HG03159 (cell line): ENCODE data around the gene LECT2.

ENCODE experiments used
- ATAC-seq: cut with Tn5 transposase; IDR thresholded peaks from one replicate; pipeline ENCODE4 v1.9.1; 2021; ENCODE audit warnings: mild to moderate bottlenecking, moderate library complexity; ENCODE audit not compliant: unreplicated experiment

Gene LECT2

GRCh38 chr5:135941711-135942110 is 13.1 kb downstream of the LECT2 start:
- ATAC-seq: no peak

GRCh38 chr5:135937245-135937911 is 17.4 kb downstream of the LECT2 start:
- no peak for ATAC-seq

- ATAC-seq: no peak
These were observed 19.8 kb downstream of the LECT2 start for GRCh38 chr5:135934939-135935338.

GRCh38 chr5:135930949-135931295 is 23.9 kb downstream of the LECT2 start:
- ATAC-seq: no peak

GRCh38 chr5:135930029-135930948 is 24.5 kb downstream of the LECT2 start:
- no peak for ATAC-seq

- no peak for ATAC-seq
These were observed 33.4 kb downstream of the LECT2 start for GRCh38 chr5:135921388-135921787.

GRCh38 chr5:135920199-135920598 is 34.6 kb downstream of the LECT2 start:
- no peak for ATAC-seq

- no peak for ATAC-seq
These were observed 38.0 kb downstream of the LECT2 start for GRCh38 chr5:135916638-135917263.

GRCh38 chr5:135915466-135916001 is 39.2 kb downstream of the LECT2 start:
- no peak for ATAC-seq

- no peak for ATAC-seq
These were observed 40.8 kb downstream of the LECT2 start for GRCh38 chr5:135913713-135914626.

GRCh38 chr5:135905144-135905543 is 49.6 kb downstream of the LECT2 start:
- ATAC-seq: no peak

GRCh38 chr5:135901633-135902032 is 53.1 kb downstream of the LECT2 start:
- ATAC-seq: no peak

- ATAC-seq: no peak
These were observed 54.5 kb downstream of the LECT2 start for GRCh38 chr5:135900276-135900675.

- ATAC-seq: no peak
These were observed 56.1 kb downstream of the LECT2 start for GRCh38 chr5:135898651-135899050.
